Dermis microvascular lymphatic vessel endothelial cell (primary cell): ENCODE data around the gene ICE1. TPM values are rescaled to one million over a fixed set of nuclear protein-coding genes. Genes with fewer than 3 reads are reported as not detected.

Experiments
- DNase-seq, 2 donors: peaks; one replicate each; pipeline versions ENCODE4 v3.0.0 to v3.0.0-alpha.2; 2010; ENCODE audit warnings: low read depth in 2 of 2
- total RNA-seq: library from RNA; depleted of rRNA; stranded (reverse); fragments of >200 nt; gene quantifications from 2 replicates; pipeline ENCODE4 v1.2.1, GENCODE V29; 2014

The ICE1 gene
- total RNA-seq, 1 donor from 2014 or later: 17.5 TPM

DNA sequence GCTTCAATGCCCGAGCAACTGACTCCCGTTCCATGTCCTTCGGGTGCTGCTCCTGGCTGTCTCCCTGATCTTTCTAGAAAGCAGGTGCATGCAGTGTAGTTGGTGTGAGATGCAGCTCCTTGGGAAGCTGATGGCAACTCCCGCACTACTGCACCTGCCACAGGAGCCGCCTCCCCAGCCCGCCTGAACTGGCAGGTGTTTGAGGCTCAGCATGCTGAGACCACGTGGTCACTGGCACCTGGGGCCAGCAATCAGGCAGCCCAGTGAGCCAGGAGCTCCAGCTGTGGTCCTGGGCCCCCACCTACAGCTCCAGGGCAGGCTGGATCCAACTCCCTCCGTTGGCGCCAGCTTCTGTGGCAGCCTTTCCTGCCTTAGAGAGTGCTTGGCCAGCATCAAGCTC lies 111.5 kb downstream of the ICE1 start:
- DNase-seq: no peak

DNA sequence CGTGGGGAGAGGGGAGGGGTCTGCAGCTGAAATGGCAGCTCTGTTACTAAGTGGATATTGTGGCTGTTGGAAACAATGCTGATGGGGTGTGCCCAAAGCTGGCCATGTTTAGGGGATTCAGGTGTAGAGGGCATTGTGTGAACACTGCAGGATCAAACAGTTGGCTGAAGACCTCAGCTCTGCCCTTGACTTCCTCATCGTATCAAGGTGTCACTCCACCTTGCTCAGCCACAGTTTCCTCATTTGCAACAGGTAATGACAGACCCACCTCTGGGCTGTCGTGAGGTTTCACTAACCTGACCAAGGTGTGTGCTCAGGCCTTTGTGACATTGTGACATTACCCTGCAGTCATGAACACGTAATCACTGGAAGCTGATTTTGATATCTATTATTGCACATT lies 111.9 kb downstream of the ICE1 start:
- DNase-seq: no peak

GRCh38 chr5:5536871-5537270 lies 114.4 kb downstream of the ICE1 start:
- no peak for DNase-seq

GRCh38 chr5:5537426-5537825 lies 114.9 kb downstream of the ICE1 start:
- no peak for DNase-seq

GRCh38 chr5:5539590-5539989 lies 117.1 kb downstream of the ICE1 start:
- DNase-seq: no peak
